Activated naive CD4-positive, alpha-beta T cell (primary cell): Measurements from ENCODE around the gene NUPR1.
"Not testable (repeated sequence)": the region's sequence is repeated elsewhere in the genome, so short reads cannot be mapped to it uniquely, and the experiment has no call there.

Experiments used
- DNase-seq, 4 experiments: peaks; one replicate each; lab custom pipeline; 2025; lab: John Stamatoyannopoulos, UW

Gene NUPR1

GRCh38 chr16:28538733-28539596 is at the start of gene NUPR1:
TSS of gene NUPR1 (minus strand) at chr16:28538974. CDS start at chr16:28538907, 67 bp downstream.
- DNase-seq: no peak

- DNase-seq: no peak
Observed at GRCh38 chr16:28587386-28587785, 48.6 kb upstream of the NUPR1 start.

- no peak for DNase-seq
Observed at GRCh38 chr16:28586466-28586865, 47.7 kb upstream of the NUPR1 start.

- DNase-seq: no peak
Observed at GRCh38 chr16:28585674-28586073, 46.9 kb upstream of the NUPR1 start.

GRCh38 chr16:28580726-28581315 is 42.0 kb upstream of the NUPR1 start:
- DNase-seq: no peak

GRCh38 chr16:28575446-28576109 is 36.8 kb upstream of the NUPR1 start:
- no peak for DNase-seq

- DNase-seq: no peak
Observed at GRCh38 chr16:28574925-28575324, 36.2 kb upstream of the NUPR1 start.

GRCh38 chr16:28573738-28574718 is 35.3 kb upstream of the NUPR1 start:
- no peak for DNase-seq

- DNase-seq: no peak
Observed at GRCh38 chr16:28572696-28573510, 34.1 kb upstream of the NUPR1 start.

- DNase-seq: no peak
Observed at GRCh38 chr16:28569968-28570752, 31.4 kb upstream of the NUPR1 start.

GRCh38 chr16:28569021-28569420 is 30.2 kb upstream of the NUPR1 start:
- DNase-seq: no peak

- DNase-seq: no peak
Observed at GRCh38 chr16:28567292-28567691, 28.5 kb upstream of the NUPR1 start.

- not testable (repeated sequence) for DNase-seq
Observed at GRCh38 chr16:28566233-28566925, 27.6 kb upstream of the NUPR1 start.

GRCh38 chr16:28563218-28563617 is 24.4 kb upstream of the NUPR1 start:
- no peak for DNase-seq

- DNase-seq: no peak
Observed at GRCh38 chr16:28562199-28562598, 23.4 kb upstream of the NUPR1 start.

- no peak for DNase-seq
Observed at GRCh38 chr16:28561557-28562187, 22.9 kb upstream of the NUPR1 start.

GRCh38 chr16:28558456-28558855 is 19.7 kb upstream of the NUPR1 start:
- no peak for DNase-seq

GRCh38 chr16:28556914-28557320 is 18.1 kb upstream of the NUPR1 start:
- no peak for DNase-seq

GRCh38 chr16:28555561-28555960 is 16.8 kb upstream of the NUPR1 start:
- no peak for DNase-seq
